Activated T-cell treated with anti-CD3 and anti-CD28 coated beads, Interleukin-2, amount 50 U/mL, for 48 hours (primary cell): Measurements from ENCODE around the gene STIMATE.

Experiments
- DNase-seq, 2 experiments: peaks; one replicate each; pipeline ENCODE4 v3.0.0-alpha.2; 2020

STIMATE gene

DNA sequence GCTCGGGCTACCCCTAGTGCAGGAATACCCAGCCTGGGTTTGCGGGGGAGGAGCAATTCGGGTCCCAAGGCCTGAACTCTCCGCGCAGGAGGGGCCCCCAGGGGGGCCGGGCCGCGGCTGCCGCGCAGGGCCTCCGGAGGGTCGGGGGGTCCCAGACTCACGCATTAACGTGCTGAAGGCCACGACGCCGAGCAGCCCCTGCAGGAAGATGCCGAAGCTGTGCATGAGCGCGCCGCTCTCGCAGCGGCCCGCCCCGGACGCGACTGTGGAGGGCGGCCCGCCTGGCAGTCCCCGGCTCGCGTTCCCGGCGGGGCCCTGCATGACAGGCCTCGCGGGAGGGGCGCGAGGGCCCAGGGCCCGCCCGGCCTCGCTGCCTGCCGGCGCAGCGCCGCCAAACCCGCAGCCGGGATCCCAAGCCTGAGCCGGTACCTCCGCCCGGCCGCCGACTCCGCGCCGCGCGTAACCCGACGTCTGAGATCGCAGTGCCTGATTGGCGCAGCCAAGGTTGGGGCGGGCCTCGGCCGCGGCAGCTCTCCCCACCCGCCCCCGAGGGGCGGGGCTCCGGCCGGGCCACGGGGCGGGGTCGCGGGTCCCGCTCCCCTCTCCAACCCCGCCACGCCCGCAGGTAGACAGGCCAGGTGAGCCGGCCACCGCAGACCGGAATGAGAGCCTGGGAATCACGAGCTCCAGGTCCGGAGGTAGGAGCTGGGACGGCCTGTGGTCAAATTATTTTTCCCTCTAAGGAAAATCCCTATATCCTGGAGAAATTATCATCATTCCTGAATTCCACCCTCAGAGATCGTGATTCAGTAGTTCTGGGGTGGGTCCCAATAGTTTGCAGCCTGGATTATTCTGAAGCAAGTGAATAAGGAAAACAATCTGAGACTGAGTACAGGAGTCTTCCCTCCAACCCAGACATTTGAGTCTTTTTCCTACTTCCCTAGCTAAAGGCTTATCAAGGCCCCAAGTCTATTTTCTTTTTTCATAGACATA is at the start of gene STIMATE:
STIMATE (minus strand) TSS at position 419 of the 993 bp plus-strand sequence; CDS start at position 321, 98 bp downstream.
- DNase-seq: peak; percentile 87 to 92

GRCh38 chr3:52939600-52939999 is 42.3 kb upstream of the STIMATE start:
- no peak for DNase-seq

GRCh38 chr3:52934630-52935530 is 37.5 kb upstream of the STIMATE start:
- DNase-seq: peak; percentile 40 to 59

DNA sequence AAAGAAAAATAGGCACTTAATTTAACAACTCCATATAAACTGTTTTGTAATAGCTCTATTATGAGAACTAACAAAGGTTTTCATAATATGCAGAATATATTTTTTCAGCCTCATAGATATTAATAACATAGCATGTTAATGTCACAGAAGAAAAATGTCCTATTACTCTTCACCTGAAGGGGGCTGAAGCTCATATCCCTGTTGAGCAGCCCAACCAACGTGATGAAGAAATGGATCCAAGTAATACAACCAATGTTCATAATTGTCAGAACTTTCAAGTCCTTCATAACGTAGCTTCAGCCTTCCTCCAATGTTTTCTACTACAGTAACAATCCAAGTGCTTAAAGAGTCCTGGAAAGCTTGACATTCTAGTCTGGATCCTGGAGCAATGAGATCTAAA is 34.5 kb upstream of the STIMATE start:
- no peak for DNase-seq

GRCh38 chr3:52931328-52931727 is 34.0 kb upstream of the STIMATE start:
- DNase-seq: no peak

DNA sequence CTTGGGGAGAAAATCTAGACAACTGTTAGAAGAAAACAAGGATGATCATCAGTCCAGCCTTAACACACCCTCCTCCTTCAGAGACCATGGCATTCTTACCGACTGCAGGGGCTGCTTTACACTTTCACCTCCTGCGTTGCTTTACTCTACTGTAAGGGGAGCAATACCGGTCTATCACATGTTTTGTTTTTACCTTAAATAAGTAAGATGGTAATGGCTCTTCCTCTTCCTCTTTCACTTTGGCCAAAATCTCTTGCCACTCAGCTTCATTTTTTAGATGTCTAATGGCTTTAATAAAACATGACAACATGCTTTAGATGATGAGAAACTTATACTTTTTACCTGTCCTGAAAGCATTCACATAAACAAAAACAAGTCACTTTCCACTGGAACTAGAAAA is 33.4 kb upstream of the STIMATE start:
- no peak for DNase-seq

DNA sequence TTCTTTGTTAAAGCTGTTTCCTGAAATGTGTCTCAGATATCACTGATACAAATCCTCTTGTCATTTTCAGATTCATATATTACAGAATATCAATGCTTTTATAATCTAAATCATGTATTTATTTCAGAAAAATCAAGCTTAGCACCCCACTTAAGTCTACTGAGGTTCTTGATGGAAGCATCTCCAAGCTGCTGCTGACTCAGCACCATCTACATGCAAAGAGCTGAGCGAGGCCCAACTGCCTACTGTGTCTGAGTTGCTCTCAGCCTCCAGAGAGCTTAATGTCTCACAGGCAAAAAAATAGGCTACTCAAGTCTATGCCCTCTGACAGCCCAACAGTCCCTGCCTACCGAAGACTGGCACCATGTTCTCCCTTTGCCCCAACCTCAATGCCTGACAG is 29.2 kb upstream of the STIMATE start:
- DNase-seq: no peak

- DNase-seq: no peak
These were observed 28.3 kb upstream of the STIMATE start for GRCh38 chr3:52925405-52926313.

- DNase-seq: no peak
These were observed 26.6 kb upstream of the STIMATE start for GRCh38 chr3:52923963-52924362.

GRCh38 chr3:52920841-52921240 is 23.5 kb upstream of the STIMATE start:
- no peak for DNase-seq

DNA sequence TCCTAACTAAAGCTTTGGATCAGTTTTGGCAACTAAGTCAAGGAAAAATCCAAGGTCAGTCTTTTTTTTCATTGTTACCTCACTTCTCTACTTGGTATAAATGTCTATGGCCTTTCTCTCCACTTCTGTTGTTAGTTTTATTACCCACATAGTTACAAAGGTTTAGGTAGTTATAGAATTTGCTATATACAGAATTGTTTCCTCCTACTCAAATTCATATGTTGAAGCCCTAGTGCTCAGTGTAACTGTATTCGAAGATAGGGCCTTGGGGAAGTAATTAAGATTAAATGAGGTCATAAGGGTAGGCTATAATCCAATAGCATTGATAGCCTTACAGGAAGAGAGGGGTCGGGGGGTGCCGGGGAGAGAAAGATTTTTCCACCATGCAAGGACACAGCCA is 19.7 kb upstream of the STIMATE start:
- no peak for DNase-seq

DNA sequence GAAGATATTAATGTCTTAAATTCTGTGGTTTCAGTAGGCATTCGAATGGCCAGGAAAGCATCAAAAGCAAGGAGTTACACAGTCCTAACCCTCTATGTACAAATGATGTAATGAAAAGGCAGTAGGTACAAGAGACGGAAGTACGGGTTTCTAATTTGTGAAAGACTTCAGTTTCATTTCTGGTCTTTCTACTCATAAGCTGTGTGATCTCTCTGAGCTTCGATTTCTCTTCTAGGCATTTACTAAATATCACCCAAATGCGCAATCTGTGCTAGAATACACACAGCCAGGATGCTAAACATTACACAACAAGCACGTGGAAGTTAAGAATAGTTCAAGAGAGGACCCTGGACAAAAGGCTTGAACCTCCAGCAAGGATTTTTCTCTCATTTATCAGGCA is 17.9 kb upstream of the STIMATE start:
- DNase-seq: no peak

- DNase-seq: no peak
These were observed 15.8 kb upstream of the STIMATE start for GRCh38 chr3:52912885-52913731.

GRCh38 chr3:52910823-52911222 is 13.5 kb upstream of the STIMATE start:
- no peak for DNase-seq

DNA sequence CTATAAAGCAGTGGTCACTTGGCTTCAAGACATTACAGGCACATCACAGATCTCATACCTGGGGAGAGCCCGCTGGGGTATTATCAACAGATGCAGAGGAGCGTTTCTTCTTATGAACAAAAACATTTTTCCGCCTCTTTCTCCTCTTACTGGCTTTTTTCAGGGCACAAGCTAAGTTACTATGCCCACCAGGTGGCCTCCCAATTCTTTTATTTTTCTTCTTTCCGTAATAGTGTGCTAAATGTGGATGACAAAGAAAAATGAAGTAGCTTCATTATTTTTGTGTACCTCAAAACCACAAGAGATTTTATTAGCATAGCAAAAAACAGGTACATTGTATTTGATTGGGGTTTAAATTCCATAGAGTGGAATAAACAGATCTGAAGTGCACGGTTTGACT is 10.1 kb upstream of the STIMATE start:
- DNase-seq: no peak

GRCh38 chr3:52904552-52904951 is 7.2 kb upstream of the STIMATE start:
- DNase-seq: no peak

GRCh38 chr3:52904000-52904399 is 6.7 kb upstream of the STIMATE start:
- DNase-seq: no peak

DNA sequence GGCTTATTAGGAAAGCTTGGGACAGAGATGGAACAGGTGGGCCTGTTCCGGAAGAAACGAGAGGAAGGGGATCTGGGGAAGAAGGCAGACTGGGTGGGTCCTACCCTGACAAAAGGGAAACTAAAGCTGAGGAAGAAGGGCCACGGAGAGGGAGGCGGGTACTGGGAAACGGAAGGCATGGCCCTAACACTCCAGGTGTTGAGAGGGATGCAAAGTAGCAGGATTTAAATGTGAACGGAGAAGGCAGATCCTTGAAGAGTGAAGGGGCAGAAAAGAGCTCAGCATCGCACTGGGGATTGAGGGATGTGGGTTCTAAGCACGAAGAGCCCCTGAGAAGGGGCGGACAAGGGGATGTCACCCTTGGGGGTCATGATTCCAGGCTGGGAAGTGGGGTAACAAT is 735 bp downstream of the STIMATE start:
- DNase-seq: no peak

DNA sequence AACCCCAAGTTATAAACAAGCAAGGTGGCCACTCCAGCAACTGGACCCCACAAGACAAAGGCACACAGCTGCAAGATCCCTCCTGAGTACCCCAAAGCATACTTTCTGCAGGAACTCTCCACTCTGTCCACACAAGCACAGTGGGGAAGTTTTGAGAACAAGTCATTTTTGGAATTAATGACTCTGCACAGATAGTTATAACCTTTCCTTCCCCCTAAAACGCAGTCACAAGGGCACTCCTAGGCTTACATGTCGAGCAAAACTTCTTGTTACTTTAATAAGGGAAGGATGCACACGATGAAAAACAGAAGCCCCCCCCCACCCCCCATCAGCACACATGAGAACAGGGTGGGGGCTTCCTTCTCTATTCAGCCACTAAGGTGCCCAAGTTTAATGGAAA is 1.2 kb downstream of the STIMATE start:
- no peak for DNase-seq

DNA sequence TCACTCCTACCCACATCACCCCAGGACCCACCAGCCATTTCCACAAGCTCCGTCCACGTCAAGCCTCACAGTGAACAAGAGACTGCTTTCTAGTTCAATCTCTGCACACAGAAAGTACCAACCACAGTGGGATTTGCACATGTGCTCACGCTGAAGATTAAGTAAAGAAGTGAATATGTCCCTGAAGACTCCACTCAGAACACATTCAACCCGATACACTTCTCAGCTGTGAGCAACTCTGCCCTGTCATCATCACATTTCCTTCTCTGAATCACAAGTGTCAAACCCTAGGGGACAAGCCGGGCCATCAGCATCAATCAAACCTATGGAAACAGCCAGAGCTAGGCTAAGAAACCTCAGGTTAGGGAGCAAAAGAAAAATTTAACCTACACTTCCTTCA is 1.9 kb downstream of the STIMATE start:
- peak; percentile 62 to 65 for DNase-seq

DNA sequence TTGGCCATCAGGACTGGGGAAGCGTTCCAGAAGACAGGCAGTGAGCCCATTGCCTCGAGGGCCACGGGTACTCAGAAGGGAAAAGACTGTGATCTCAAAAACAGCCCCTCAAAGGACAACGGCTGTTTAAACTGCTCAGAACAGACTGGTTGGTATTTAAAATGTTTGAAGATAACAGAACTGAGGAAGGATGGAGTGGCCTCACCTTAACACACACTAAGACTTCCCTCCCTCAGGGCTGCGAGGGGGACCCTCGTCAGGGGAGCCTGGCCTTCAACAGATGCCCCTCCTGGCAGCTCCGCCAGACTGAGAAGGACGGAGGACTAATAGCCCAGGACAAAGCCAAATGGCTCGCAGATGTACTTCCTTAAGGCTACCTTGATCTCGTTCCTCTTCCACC is 2.6 kb downstream of the STIMATE start:
- DNase-seq: no peak

- DNase-seq: no peak
These were observed 3.6 kb downstream of the STIMATE start for GRCh38 chr3:52893723-52894122.
